ENCODE results near the gene ACVR1.

The ACVR1 gene

GRCh38 chr2:157789933-157790511 is 86.1 kb downstream of the ACVR1 start:
- no peak for DNase-seq (ENCODE audit: low read depth)

- DNase-seq (ENCODE audit: low read depth) = no peak
Measured at GRCh38 chr2:157789256-157789655, 86.9 kb downstream of the ACVR1 start.

DNA sequence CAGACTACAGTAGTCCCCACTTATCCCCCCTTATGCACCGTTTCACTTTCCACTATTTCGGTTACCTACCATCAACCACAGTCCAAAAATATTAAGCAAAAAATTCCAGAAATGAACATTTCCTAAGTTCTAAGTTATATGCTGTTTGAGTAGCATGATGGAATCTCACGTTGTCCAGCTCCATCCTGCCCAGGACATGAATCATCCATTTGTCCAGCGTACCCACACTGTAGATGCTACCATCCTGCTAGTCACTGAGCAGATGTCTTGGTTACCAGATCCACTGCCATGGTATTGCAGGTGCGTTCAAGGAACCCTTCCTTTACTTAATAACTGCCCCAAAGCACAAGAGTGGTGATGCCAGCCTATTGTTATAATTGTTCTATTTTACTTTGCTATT is 87.9 kb downstream of the ACVR1 start:
- DNase-seq (ENCODE audit: low read depth) = no peak

GRCh38 chr2:157787364-157787938 is 88.7 kb downstream of the ACVR1 start:
- no peak for DNase-seq (ENCODE audit: low read depth)

- DNase-seq (ENCODE audit: low read depth) = peak; percentile 76
Measured at GRCh38 chr2:157786663-157787363, 89.3 kb downstream of the ACVR1 start.

DNA sequence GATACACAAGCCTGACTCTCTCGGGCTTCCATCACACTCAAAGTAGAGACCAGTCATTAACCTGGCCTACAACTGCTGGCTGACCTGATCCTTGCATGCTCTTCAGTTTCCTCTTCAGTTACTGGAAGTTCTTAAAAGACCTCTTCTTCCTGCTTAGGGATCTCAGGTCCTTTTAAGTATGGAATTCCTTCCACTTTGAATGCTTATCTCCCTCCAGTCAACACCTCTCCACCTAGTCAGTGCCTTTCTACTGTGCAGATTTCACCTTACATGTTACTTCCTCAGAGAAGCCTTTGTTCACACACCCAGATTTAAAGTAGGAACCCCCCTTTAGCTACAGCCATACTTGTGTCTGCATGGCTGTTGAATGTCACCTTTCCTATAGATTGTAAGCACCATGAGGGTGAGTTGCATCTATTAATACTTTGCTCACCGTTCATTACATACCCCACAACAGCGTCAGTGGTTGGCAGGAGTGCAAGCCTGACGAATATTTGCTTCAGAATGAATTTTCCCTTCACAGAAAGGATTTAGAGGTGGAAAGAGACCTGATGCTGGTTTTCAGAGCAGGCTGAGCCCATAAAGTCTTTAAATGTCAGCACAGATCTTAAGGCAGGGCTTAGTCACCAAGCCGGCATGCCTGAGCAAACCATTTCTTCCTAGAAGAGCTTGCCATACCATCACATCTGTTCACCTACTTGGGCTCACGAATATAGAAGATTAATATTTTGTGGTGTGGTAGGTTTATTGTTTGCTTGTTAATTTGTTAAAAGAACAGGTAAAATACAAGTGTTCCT is 90.1 kb downstream of the ACVR1 start:
- DNase-seq (ENCODE audit: low read depth) = no peak

DNA sequence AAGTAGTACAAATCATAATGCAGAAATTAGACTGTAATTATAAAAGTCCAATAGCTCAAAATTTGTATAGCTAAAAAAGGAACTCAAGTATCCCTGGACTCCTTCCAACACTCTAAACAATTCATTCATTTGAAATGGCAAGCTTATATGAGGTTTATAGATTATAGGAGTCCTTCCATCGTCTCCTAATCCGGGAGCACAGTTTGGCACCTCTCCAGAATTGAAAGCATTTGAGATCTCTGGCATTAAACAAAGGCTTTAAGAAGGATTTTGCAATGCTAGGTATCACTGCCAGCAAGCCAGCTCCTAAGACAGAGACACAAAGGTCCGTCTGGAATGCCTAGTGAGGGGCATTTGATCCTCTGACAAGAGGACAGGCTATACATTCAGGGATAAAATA is 90.9 kb downstream of the ACVR1 start:
- DNase-seq (ENCODE audit: low read depth) = no peak

DNA sequence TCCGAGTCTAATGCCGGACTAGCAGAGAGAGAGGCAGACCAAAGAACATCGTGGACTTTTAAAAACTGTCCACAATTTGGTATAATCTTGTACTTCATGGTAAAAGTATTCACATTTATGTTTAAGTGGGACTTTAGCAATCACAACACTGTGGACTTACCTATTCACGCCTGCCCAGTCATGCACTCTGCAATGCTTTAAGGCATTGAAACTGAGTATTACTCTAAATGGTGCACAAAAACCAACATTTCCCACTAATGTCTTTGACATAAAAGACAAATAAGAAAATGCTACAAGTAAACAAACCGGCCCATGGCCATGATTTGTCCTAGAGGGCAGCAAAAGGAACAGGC is 91.3 kb downstream of the ACVR1 start:
- no peak for DNase-seq (ENCODE audit: low read depth)

DNA sequence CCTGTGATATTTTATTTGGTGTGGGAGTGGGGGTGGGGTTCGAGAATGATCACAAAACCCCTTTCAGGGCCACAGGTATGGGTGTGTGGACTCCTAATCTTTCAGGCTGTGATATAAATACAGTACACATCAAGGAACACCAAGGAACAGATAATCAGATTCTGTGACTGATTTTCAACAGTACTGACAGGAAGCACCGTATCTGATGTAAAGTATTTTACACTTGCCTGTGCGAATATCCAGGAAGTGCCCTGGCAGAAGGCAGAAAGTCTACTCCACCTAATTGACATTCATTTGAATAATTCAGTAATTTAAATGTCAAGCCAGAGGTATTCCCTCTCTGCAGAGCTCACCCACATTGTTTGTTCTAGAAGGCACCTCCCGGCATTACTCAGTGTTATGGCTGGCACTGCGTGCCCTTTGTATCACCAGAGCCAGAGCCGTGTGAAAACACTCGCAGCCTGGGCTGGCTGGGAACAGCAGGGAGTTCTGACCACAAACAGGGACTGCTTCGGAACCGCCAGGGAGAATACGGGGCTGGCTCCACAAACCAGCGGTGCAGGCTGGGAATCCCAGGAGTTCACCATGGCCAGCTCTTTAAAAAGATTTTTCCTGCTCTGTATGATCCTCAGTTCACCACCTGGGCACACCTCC is 91.8 kb downstream of the ACVR1 start:
- DNase-seq (ENCODE audit: low read depth) = no peak

- DNase-seq (ENCODE audit: low read depth) = no peak
Measured at GRCh38 chr2:157783245-157783644, 92.9 kb downstream of the ACVR1 start.

DNA sequence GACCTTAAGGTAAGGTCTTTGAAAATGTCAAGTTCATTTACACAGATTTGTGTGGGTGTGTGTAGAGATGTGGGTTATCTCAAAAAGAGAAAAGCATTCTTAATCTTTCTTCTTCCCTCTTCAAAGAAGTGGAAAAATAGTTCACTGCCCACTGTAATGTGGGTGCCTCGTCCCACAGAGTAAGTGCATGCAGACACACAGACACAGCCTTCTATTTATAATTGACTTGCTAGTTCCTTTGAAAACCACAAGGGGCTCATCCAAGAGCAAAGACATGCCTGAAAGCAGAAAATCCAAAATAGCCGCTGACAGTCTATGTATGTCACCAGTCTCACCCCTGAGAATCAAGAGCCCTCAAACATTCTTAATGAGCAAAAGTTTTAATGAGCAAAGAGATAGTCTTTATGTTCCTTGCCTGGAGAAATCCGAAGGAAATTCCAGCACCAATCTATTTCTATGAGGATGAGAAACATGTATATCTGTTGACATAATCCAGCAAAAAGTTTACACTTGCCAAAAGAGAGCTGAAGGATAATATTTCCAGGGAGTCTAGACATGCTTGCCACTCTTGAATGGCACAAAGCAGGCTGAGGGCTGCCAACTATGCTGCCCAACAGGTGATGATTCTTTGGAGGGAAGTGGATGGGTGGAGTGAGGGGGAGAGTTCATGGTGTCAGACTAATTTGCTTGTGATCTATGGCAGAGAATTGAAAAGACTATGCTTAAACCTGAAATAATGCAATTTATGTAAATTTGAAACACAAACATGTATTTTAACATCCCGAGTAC is 93.9 kb downstream of the ACVR1 start:
- DNase-seq (ENCODE audit: low read depth) = no peak

DNA sequence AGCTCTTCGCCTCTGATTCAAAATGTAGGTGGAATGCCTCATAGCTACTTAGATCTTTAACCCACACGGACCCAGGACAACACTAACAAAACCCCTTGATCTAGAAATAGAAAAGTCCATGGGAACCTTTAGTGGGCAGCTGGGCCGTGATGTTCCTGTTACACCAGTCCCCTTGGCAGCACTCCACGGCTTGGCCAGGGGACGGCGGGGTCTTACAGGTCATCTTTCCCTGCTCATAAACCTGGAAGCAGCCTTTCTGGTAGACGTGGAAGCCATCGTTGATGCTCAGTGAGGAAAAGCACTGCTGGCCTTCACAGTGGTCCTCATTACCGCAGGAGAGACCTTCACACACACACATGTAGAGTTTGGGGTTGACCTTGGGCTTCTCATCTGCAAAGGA is 95.9 kb downstream of the ACVR1 start:
- no peak for DNase-seq (ENCODE audit: low read depth)

DNA sequence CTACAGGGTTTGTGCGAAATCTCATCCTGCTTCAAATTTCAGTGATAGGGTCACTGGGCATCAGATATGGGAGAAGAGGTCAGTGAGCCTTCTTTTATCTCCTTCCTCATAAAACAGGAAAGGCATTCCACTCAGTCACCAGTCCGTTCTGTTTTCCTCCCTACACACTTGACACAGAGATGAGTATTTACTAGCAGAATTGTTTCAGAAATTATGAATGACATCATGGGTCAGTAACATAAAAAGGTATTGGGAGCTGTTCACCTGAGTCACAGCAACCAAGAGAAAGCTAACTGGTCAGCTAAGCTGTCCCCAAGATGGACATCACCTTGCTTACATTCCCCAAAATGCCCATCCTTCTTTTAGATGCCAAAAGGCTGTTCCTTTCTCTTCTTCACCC is 96.3 kb downstream of the ACVR1 start:
- no peak for DNase-seq (ENCODE audit: low read depth)

DNA sequence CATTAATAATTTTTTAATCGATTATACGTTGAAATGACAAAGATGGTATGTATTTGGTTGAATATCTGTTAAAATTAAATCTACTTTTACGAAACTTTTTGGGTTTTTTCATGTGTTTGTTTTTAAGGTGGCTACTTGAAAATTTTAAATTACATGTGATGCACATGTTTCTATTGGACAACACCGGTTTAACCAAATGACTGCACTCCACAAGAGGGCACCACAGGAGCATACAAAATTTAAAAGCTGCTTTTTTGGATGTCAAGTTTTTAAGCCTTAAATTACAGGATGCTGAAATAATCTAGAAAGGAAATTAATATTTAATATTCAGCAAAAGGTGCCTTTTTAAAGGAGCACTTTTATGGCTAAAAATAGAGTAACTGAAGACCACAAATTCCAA is 98.7 kb downstream of the ACVR1 start:
- DNase-seq (ENCODE audit: low read depth) = no peak

DNA sequence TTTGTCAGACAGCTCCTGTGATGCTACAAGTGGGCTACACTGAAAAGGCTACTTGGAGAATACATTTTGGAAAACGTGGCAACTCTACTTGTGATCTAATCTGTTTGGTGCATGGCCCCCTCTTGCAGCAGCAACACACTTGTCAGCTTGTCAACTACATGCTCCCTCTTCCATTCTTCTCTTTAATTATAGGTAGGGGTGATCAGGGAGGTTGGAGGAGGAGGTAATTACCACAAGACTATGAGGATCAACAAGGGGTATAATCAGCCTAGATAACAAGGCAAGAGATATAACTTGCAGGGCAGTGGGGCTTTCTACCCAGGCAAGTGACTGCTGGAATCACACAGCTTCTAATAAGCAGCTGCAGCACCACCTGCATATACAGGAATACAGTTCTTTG is 104.9 kb downstream of the ACVR1 start:
- no peak for DNase-seq (ENCODE audit: low read depth)

DNA sequence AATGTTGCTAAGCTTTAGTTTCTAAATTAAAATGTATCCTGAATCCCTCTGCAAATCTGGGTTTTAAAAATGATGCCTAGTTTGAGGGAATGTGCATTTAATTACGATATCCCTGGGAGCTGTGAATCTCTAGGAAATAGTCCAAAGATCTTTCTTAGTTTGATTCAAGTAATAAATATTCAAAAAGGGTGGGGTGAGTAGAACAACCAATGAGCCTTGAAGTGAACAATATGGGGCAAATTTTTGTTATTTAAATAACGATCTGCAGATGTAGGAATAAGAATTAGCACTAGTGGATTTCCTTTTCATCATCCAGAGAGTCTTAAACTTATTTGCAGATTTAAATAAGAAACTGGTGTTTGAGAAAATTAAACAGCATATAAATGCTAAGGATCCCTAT is 106.3 kb downstream of the ACVR1 start:
- DNase-seq (ENCODE audit: low read depth) = no peak

- DNase-seq (ENCODE audit: low read depth) = no peak
Measured at GRCh38 chr2:157764386-157764785, 111.7 kb downstream of the ACVR1 start.

- no peak for DNase-seq (ENCODE audit: low read depth)
Measured at GRCh38 chr2:157761520-157761919, 114.6 kb downstream of the ACVR1 start.

DNA sequence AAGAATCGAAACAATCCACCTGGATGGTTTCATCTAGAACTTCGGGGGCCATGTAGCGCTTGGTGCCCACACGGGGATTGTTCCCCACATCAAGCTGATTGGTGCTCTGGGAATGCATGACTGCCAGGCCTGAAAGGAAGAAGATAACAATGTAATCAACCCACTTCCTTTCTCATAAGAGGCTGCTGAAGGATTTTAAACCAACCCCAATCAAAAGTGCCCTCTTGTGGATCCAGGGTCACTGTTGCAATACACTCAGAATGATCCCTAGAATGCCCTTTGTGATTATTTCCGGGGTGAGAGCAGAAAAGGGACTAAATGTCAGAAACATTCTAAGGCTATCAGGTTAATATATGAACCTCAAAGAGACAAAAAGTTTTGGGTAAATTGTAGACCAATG is 115.2 kb downstream of the ACVR1 start:
- peak; percentile 12 for DNase-seq (ENCODE audit: low read depth)

DNA sequence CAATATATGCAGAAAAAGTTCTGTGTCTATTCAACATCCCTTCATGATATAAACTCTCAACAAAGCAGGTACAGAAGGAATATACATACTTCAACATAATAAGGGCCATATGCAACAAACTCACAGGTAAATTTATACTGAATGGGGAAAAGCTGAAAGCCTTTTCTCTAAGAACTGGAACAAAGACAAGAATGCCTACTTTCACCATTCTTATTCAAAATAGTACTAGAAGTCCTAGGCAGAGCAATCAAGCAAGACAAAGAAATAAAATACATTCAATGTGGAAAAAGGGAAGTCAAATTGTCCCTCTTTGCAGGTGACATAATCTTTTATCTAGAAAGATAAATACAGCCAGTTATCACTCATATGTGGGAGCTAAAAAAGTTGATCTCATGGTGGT is 116.3 kb downstream of the ACVR1 start:
- DNase-seq (ENCODE audit: low read depth) = no peak

DNA sequence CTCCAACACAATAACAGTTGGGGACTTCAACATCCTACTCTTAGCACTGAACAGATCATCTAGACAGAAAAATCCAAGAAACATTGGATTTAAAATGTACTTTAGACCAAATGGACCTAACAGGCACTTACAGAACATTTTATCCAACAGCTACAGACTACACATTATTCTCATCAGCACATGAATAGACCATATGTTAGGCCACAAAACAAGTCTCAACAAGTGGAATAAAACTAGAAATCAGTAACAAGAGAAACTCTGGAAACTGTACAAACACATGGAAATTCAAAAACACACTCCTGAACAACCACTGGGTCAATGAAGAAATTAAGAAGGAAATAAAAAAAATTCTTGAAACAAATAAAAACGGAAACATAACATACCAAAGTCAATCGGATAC is 117.5 kb downstream of the ACVR1 start:
- no peak for DNase-seq (ENCODE audit: low read depth)

- no peak for DNase-seq (ENCODE audit: low read depth)
Measured at GRCh38 chr2:157757500-157757899, 118.6 kb downstream of the ACVR1 start.

Measured in CMK (cell line).